Panc1 (cell line): ENCODE results near the gene ZNF383. TPM values are rescaled to one million over a fixed set of nuclear protein-coding genes. Genes with fewer than 3 reads are reported as not detected.

Source experiments
- ATAC-seq: fragments of 200-7000 bp; cut with Tn5 transposase; 2 replicates; pipeline ENCODE4 v1.9.1; 2020; ENCODE audit warnings: mild to moderate bottlenecking, moderate library complexity
- BruUV-seq: library from RNA; stranded (reverse); fragments of 400-500 nt; replicated peaks from 2 replicates; lab custom pipeline; 2021; lab: Mats Ljungman, UMichigan
- CTCF ChIA-PET: fragments of 300-600 bp; sonication (Branson Sonifier 250); formaldehyde crosslinking; loops from one replicate; lab custom pipeline; 2022; ENCODE audit warnings: antibody characterized with exemption; lab: Charles Lee
- POLR2A ChIA-PET: fragments of 300-600 bp; sonication (Branson Sonifier 250); formaldehyde crosslinking; loops from one replicate; lab custom pipeline; 2022; ENCODE audit warnings: antibody characterized with exemption; lab: Charles Lee
- DNase-seq: peaks from one replicate; pipeline ENCODE4 v3.0.0-alpha.2; 2010; ENCODE audit warnings: low read depth, low spot score
- H3K27ac ChIP-seq: 2 replicates; pipeline ENCODE4 v1.5.1; 2011; ENCODE audit warnings: mild to moderate bottlenecking, low read length, inconsistent platforms
- H3K27me3 ChIP-seq: fragments of 200-500 bp; sonication (Bioruptor generic); 2 replicates; pipeline ENCODE4 v1.6.0; 2014; ENCODE audit warnings: low read length, inconsistent platforms; ENCODE audit not compliant: control insufficient read depth, insufficient read depth
- H3K36me3 ChIP-seq: fragments of 200-500 bp; sonication (Bioruptor generic); 2 replicates; pipeline ENCODE4 v1.5.1; 2014; ENCODE audit warnings: inconsistent platforms, mild to moderate bottlenecking, low read length, moderate library complexity; ENCODE audit not compliant: control insufficient read depth, insufficient read depth
- H3K4me1 ChIP-seq: 2 replicates; pipeline ENCODE4 v1.5.1; 2011; ENCODE audit warnings: inconsistent platforms, mild to moderate bottlenecking, low read length, moderate library complexity; ENCODE audit not compliant: control insufficient read depth, insufficient read depth
- H3K4me3 ChIP-seq, 2 experiments: 2 replicates each; pipeline ENCODE4 v1.5.1; 2011 to 2012; ENCODE audit warnings: low read depth in 2 of 2, low read length in 2 of 2, mild to moderate bottlenecking in 2 of 2, inconsistent platforms in 1 of 2, moderate library complexity in 1 of 2
- H3K9me3 ChIP-seq: fragments of 200-500 bp; sonication (Bioruptor generic); 2 replicates; pipeline ENCODE4 v1.5.1; 2014; ENCODE audit warnings: low read depth, mild to moderate bottlenecking, inconsistent platforms, low read length, moderate library complexity; ENCODE audit not compliant: control insufficient read depth, insufficient read depth
- CTCF ChIP-seq: fragments of 450-650 bp; IDR thresholded peaks from 2 replicates; pipeline ENCODE4 v1.5.1; 2017; ENCODE audit warnings: mild to moderate bottlenecking
- POLR2AphosphoS5 ChIP-seq: IDR thresholded peaks from 2 replicates; pipeline ENCODE4 v1.6.1; 2012; ENCODE audit warnings: mild to moderate bottlenecking, low read depth, low read length, moderate library complexity
- REST ChIP-seq, 2 experiments: IDR thresholded peaks; 2 replicates each; pipeline ENCODE4 v1.6.1; 2011 to 2012; ENCODE audit warnings: low read depth in 2 of 2, control low read depth in 1 of 2, low read length in 1 of 2, mild to moderate bottlenecking in 1 of 2, moderate library complexity in 1 of 2; ENCODE audit not compliant: insufficient read depth in 1 of 2
- SIN3A ChIP-seq: IDR thresholded peaks from 2 replicates; pipeline ENCODE4 v1.6.1; 2012; ENCODE audit warnings: low read depth, mild to moderate bottlenecking, low read length, moderate library complexity, borderline replicate concordance; ENCODE audit not compliant: insufficient read depth
- TCF7L2 ChIP-seq: IDR thresholded peaks from 2 replicates; pipeline ENCODE4 v1.6.1; 2011; ENCODE audit warnings: mild to moderate bottlenecking, low read depth, low read length, inconsistent platforms
- in situ Hi-C: cut with HindIII; loops from 2 replicates; pipeline ENCODE4 v1.10.0; 2016; ENCODE audit warnings: low sequenced_read_pairs, low pct_unique_long_range_greater_than_20kb
- intact Hi-C: fragments of 100-400 bp; cut with micrococcal nuclease; formaldehyde crosslinking; loops from one replicate; pipeline ENCODE4 v1.10.0; 2022; ENCODE audit not compliant: unreplicated experiment
- total RNA-seq: library from RNA; stranded (reverse); gene quantifications from one replicate; pipeline ENCODE4 v1.2.1, GENCODE V29; 2021; ENCODE audit not compliant: unreplicated experiment

The ZNF383 gene
- total RNA-seq, 1 experiment from 2014 or later: 9.1 TPM

GRCh38 chr19:37218592-37218935 is 550 bp downstream of the ZNF383 start:
- TSS peak; percentile 94 for BruUV-seq
- H3K36me3 ChIP-seq: no peaks in the 10 kb centered on the region
- intact Hi-C loops (no loop called here), in situ Hi-C loops (no loop called here)
- H3K27me3 ChIP-seq: no peaks in the 10 kb centered on the region
- POLR2A ChIA-PET: no interaction called here
- H3K4me3 ChIP-seq: peak overlapping the region; percentile 66 to 83
- CTCF ChIA-PET: no interaction called here
- no peak for DNase-seq
- no peaks in the 10 kb centered on the region; the same call in 1 of the 2 replicates for H3K9me3 ChIP-seq
- ATAC-seq: no peak
- TF ChIP-seq SIN3A (no peak), REST (IDR thresholded peaks at IDR 0.05; ENCODE audit: insufficient read depth in 1 of 2, low read depth in 2 of 2, low read length in 1 of 2) (no peak), TCF7L2 (no peak; the same call in 1 of the 2 replicates), CTCF (no peak), POLR2AphosphoS5 (no peak)
- peak overlapping the region; percentile 96 for H3K27ac ChIP-seq
- H3K4me1 ChIP-seq: no peaks in the 10 kb centered on the region

DNA sequence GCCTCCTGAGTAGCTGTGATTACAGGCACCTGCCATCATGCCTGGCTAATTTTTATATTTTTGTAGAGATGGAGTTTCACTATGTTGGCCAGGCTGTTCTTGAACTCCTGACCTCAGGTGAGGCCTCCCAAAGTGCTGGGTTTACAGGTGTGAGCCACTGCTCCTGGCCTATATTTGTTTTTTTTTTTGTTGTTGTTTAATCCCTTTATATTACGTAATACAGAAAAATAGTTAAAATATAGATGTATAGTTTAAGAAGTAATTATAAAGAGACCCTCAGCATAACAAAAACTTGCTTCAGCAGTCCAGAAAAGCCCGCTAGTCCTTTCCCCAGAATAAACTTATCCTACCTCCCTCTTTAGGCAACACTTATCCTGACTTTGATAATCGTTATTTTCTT is 2.4 kb downstream of the ZNF383 start:
- ChIA-PET CTCF (no interaction called here), POLR2A (no interaction called here)
- Histone ChIP-seq H3K9me3 (no peaks in the 10 kb centered on the region; the same call in 1 of the 2 replicates), H3K4me1 (no peaks in the 10 kb centered on the region), H3K27ac (no peak overlapping the region), H3K36me3 (no peaks in the 10 kb centered on the region), H3K4me3 (no peak overlapping the region), H3K27me3 (no peaks in the 10 kb centered on the region)
- DNase-seq (no peak), ATAC-seq (no peak)
- intact Hi-C loops (no loop called here), in situ Hi-C loops (no loop called here)
- BruUV-seq: no TSS peak
- no peak for TF ChIP-seq SIN3A
- no peak for TF ChIP-seq TCF7L2

- CTCF ChIA-PET: no interaction called here
- in situ Hi-C loops: no loop called here
- Histone ChIP-seq H3K4me3 (no peak overlapping the region), H3K9me3 (peaks cover 1% of the 10 kb centered on the region; the same call in 1 of the 2 replicates), H3K27ac (no peak overlapping the region), H3K4me1 (no peaks in the 10 kb centered on the region), H3K27me3 (no peaks in the 10 kb centered on the region), H3K36me3 (no peaks in the 10 kb centered on the region)
- POLR2A ChIA-PET: no interaction called here
- ATAC-seq (no peak), DNase-seq (no peak)
- intact Hi-C loops: no loop called here
- TF ChIP-seq TCF7L2: no peak
- no TSS peak for BruUV-seq
Observed at GRCh38 chr19:37221136-37221535, 3.1 kb downstream of the ZNF383 start.
